ENCODE measurements around the gene FGFR1OP2.

DNA sequence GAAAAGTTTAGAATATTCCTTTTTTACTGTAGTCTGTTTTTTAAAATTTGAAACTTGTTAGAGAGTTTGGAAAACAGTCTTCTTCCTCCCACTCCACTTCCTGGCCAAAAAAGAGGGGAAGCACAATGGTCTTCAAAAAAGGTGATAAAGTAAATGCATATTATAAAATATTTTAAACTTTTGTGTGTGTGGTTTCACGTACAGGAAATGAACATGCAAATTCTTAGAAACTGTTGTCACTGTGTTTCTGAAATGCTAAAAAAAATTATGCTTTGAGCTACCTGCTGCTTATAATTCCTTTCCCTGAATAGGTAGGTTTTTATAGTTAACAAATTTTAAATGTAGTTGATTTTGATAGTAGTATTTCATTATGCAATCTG lies 2.9 kb downstream of the FGFR1OP2 start:
- TF ChIP-seq CTCF (conservative IDR thresholded peaks at IDR 0.05) (no peak), EZH2 (IDR thresholded peaks at IDR 0.05; ENCODE audit: low read depth) (no peak)

Measured in PC-9 (cell line).